Panc1 (cell line): Measurements from ENCODE around the gene SRMS.

Experiments used
- CTCF ChIP-seq: fragments of 450-650 bp; IDR thresholded peaks from 2 replicates; pipeline ENCODE4 v1.5.1; 2017; ENCODE audit warnings: mild to moderate bottlenecking
- REST ChIP-seq, 2 experiments: IDR thresholded peaks; 2 replicates each; pipeline ENCODE4 v1.6.1; 2011 to 2012; ENCODE audit warnings: low read depth in 2 of 2, control low read depth in 1 of 2, low read length in 1 of 2, mild to moderate bottlenecking in 1 of 2, moderate library complexity in 1 of 2; ENCODE audit not compliant: insufficient read depth in 1 of 2

DNA sequence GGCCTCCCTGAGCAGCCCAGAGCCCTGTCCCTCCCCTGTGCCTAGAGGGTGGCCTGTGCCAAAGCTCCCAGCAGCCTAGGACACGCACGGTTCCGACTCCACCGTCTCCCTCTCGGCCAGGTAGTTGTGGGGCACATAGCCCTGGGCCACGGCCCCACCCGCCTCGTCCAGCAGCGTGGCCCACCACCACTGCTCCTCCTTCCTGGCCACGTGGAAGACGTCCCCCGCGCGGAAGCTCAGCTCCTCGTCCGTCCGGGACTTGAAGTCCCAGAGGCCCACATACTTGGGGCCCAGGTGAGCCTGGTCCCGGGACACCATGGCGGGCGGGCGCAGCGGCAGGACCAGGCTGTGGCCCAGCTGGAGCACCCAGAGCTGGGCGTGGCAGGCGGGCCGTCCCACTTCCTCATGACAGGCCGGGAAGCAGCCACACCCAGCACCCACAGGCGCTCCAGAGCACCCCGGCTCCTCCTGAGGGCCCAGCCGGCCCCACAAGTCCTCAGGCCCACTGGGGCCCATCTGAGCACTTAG lies 10.5 kb downstream of the SRMS start, which contains the start of gene PTK6:
- no peak for TF ChIP-seq CTCF
- no peak for TF ChIP-seq REST (IDR thresholded peaks at IDR 0.05; ENCODE audit: insufficient read depth in 1 of 2, low read depth in 2 of 2, low read length in 1 of 2)
